GM23248 (cell line): ENCODE results near the gene EFEMP1.

ENCODE experiments used
- EZH2 ChIP-seq: fragments of 200-600 bp; sonication (generic); IDR thresholded peaks from 2 replicates; pipeline ENCODE4 v1.6.1; 2018; ENCODE audit warnings: antibody characterized with exemption, mild to moderate bottlenecking; ENCODE audit not compliant: insufficient read depth, poor library complexity, severe bottlenecking
- EZH2phosphoT487 ChIP-seq: fragments of 200-600 bp; sonication (generic); IDR thresholded peaks from 2 replicates; pipeline ENCODE4 v1.6.1; 2018; ENCODE audit warnings: antibody characterized with exemption, moderate library complexity, mild to moderate bottlenecking, low read depth; ENCODE audit not compliant: insufficient read depth

DNA sequence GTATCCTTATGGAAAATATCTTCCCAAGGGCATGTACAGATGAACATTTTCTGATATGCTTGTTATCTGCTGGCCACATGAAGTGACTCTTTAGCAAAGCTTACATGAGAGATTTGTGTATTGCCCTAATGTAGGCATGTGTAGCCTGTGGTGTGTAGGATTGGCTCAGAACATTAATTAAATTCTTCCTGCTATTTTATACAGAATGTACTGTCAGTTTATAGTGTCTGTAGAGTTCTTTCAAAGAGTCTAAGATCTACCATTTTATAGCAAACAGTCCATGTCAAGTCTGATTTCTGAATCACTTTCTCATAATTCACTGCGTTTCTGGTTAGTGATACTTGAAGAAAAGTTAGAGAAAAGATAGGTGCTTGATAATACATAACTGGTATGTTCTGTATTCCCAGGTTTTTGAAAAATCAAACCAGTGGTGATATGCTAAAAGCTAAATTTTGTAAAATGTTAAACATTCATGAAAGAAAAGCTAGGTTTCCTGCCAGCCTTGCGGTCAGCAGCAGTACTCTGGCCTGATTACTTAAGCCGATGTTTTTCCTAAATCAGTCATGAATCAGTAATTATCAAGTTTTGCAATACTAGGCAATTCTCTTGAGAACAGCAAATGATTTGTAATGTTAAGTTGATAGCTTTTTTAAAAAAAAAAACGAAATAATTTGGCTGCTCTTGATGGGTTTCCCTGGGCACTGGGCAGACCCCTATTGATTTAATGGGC is 30.9 kb upstream of the EFEMP1 start:
- TF ChIP-seq EZH2 (no peak), EZH2phosphoT487 (peak; percentile 78; the same call in 1 of the 2 replicates)
